ENCODE measurements around the gene PPP1R18. TPM values are rescaled to one million over a fixed set of nuclear protein-coding genes. Genes with fewer than 3 reads are reported as not detected.

The PPP1R18 gene
- total RNA-seq, 1 experiment from 2014 or later: 33.6 TPM

DNA sequence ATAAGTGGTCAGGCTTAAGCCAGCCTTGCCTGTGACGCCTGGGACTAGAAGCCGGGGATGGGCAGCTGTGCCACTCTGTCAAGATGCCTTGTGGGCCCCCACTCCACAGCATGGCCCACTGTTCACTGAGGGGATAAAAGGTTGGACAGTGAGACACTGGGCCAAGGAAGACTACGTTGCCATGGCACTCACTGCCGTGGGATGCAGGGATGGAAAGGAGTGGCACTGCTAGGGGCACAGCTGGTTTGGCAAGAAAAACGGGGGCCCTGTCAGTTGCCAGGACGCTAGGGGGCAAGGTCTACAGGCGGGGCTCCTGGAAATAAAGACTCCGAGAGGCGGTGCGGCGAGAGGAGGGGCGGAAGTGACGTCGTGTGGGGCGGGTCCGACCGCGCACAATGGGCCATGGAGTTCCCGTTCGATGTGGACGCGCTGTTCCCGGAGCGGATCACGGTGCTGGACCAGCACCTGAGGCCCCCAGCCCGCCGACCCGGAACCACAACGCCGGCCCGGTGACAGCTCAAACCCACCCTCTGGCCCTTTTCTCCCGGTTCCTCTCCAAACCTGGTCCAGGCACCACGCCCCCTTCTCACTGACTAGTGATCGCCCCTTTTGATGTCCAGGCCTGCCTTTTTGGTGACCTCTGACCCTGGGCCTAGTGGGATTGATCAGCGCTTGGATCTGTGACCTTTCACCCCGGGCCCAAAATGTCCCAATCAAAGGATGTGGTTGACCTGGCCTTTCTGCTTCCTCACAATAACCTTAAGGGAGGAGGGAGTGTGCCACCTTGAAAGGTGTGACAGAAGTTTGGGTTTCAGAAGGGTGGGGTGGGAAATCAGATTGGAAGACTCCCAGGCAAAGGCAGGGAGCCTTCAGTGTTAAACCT is 59.7 kb downstream of the PPP1R18 start, which contains the start of gene ATAT1:
ATAT1 (plus strand) TSS at position 391 of the 883 bp plus-strand sequence.
- POLR2A ChIA-PET: interaction anchor here (1.2 to 2.0 kb wide), 2 partner anchors 9 to 11 kb away, joined by 4 to 10 read pairs; partner anchors contain the start of genes MRPS18B and PPP1R10
- TF ChIP-seq TCF7L2 (IDR thresholded peaks at IDR 0.05; ENCODE audit: borderline replicate concordance, extremely low read depth, insufficient read depth, insufficient read length): peak; percentile 84
- peak; percentile 60 for TF ChIP-seq POLR2A (IDR thresholded peaks at IDR 0.05; ENCODE audit: borderline replicate concordance, extremely low read depth, insufficient read depth, insufficient read length)
- no peak for TF ChIP-seq EGR1 (IDR thresholded peaks at IDR 0.05; ENCODE audit: low read depth)
- TF ChIP-seq EZH2 (IDR thresholded peaks at IDR 0.05): no peak
- TF ChIP-seq, protein P1, sequence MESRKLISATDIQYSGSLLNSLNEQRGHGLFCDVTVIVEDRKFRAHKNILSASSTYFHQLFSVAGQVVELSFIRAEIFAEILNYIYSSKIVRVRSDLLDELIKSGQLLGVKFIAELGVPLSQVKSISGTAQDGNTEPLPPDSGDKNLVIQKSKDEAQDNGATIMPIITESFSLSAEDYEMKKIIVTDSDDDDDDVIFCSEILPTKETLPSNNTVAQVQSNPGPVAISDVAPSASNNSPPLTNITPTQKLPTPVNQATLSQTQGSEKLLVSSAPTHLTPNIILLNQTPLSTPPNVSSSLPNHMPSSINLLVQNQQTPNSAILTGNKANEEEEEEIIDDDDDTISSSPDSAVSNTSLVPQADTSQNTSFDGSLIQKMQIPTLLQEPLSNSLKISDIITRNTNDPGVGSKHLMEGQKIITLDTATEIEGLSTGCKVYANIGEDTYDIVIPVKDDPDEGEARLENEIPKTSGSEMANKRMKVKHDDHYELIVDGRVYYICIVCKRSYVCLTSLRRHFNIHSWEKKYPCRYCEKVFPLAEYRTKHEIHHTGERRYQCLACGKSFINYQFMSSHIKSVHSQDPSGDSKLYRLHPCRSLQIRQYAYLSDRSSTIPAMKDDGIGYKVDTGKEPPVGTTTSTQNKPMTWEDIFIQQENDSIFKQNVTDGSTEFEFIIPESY (IDR thresholded peaks at IDR 0.05; ENCODE audit: extremely low read depth, insufficient replicate concordance, low read length): no peak
- TF ChIP-seq POLR2AphosphoS5 (IDR thresholded peaks at IDR 0.05; ENCODE audit: low read depth, low read length): peak; percentile 96
- peak; percentile 61 for TF ChIP-seq ZFX (IDR thresholded peaks at IDR 0.05)
- TF ChIP-seq EZH2phosphoT487 (IDR thresholded peaks at IDR 0.05; ENCODE audit: borderline replicate concordance): no peak
- TF ChIP-seq JUND (IDR thresholded peaks at IDR 0.05): no peak
- peak; percentile 23 for TF ChIP-seq YY1 (IDR thresholded peaks at IDR 0.05; ENCODE audit: extremely low read depth, insufficient replicate concordance, low read depth, low read length)
- TF ChIP-seq, protein P2, sequence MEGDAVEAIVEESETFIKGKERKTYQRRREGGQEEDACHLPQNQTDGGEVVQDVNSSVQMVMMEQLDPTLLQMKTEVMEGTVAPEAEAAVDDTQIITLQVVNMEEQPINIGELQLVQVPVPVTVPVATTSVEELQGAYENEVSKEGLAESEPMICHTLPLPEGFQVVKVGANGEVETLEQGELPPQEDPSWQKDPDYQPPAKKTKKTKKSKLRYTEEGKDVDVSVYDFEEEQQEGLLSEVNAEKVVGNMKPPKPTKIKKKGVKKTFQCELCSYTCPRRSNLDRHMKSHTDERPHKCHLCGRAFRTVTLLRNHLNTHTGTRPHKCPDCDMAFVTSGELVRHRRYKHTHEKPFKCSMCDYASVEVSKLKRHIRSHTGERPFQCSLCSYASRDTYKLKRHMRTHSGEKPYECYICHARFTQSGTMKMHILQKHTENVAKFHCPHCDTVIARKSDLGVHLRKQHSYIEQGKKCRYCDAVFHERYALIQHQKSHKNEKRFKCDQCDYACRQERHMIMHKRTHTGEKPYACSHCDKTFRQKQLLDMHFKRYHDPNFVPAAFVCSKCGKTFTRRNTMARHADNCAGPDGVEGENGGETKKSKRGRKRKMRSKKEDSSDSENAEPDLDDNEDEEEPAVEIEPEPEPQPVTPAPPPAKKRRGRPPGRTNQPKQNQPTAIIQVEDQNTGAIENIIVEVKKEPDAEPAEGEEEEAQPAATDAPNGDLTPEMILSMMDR (IDR thresholded peaks at IDR 0.05 in 2 of 3, conservative IDR thresholded peaks at IDR 0.05 in 1 of 3; ENCODE audit: borderline replicate concordance in 1 of 3, insufficient read depth in 1 of 3, low read depth in 2 of 3, low read length in 2 of 3): peak in 2 of 3 experiments; percentile 41 to 44; a peak in 3 of 6 replicates
- ATAC-seq (peak; percentile 96), DNase-seq (ENCODE audit: low read depth, low spot score) (peak; percentile 70)
- intact Hi-C loops (cut with micrococcal nuclease): loop anchor here (1.0 kb wide), 1 partner anchor 9 kb away; the partner anchor contains the start of genes MRPS18B and PPP1R10
- Histone ChIP-seq H3K27me3 (ENCODE audit: insufficient read depth, low read length) (no peaks in the 10 kb centered on the region), H3K9me3 (ENCODE audit: control insufficient read depth in 1 of 2, insufficient read depth in 1 of 2, low read depth in 1 of 2, low read length in 2 of 2) (no peaks in the 10 kb centered on the region), H3K27ac (ENCODE audit: low read depth, low read length) (peak within 1 kb of the TSS; percentile 77), H3K4me3 (replicated peaks in 1 of 2; ENCODE audit: low read depth in 1 of 2, low read length in 2 of 2) (peak within 1 kb of the TSS; percentile 76 to 88), H3K9ac (ENCODE audit: low read length) (peak within 1 kb of the TSS; percentile 85), H3K4me1 (ENCODE audit: control insufficient read depth in 1 of 2, insufficient read depth in 2 of 2, low read length in 2 of 2) (peaks cover 2 to 17% of the 10 kb centered on the region in 2 experiments; a peak in 3 of 4 replicates), H2AFZ (ENCODE audit: low read depth, low read length, poor library complexity, severe bottlenecking) (no peak within 1 kb of the TSS), H3K79me2 (ENCODE audit: insufficient read depth, low read length) (peaks cover 15% of the 10 kb centered on the region; the same call in 1 of the 2 replicates), H3K4me2 (ENCODE audit: low read length) (peak within 1 kb of the TSS; percentile 80), H4K20me1 (ENCODE audit: insufficient read depth) (no peaks in the 10 kb centered on the region), H3K9me2 (ENCODE audit: insufficient read depth) (no peaks in the 10 kb centered on the region), H3K36me3 (ENCODE audit: control insufficient read depth in 1 of 2, insufficient read depth in 2 of 2, low read length in 2 of 2) (peaks cover 35 to 40% of the 10 kb centered on the region in 2 experiments)
- CTCF ChIA-PET: no interaction called here
- TSS peak; percentile 49 for BruUV-seq (replicated peaks)
- RAD21 ChIA-PET (ENCODE audit: low non-redundant PET in 1 of 2, low total read pairs in 2 of 2, uncharacterized antibody in 2 of 2, unreplicated experiment in 2 of 2): no interaction called here

All from HCT116 (cell line).